Activated effector memory CD4-positive, alpha-beta T cell treated with Interleukin-2 at 50 U/mL for 16 hours (primary cell): Measurements from ENCODE around the gene IL20RB.

Experiments used
- DNase-seq: peaks from one replicate; pipeline ENCODE4 v3.0.0-alpha.2; 2020

The IL20RB gene

GRCh38 chr3:137046747-137047146 is 89.0 kb downstream of the IL20RB start:
- DNase-seq, result no peak

GRCh38 chr3:137047240-137047639 is 89.5 kb downstream of the IL20RB start:
- DNase-seq, result no peak

DNA sequence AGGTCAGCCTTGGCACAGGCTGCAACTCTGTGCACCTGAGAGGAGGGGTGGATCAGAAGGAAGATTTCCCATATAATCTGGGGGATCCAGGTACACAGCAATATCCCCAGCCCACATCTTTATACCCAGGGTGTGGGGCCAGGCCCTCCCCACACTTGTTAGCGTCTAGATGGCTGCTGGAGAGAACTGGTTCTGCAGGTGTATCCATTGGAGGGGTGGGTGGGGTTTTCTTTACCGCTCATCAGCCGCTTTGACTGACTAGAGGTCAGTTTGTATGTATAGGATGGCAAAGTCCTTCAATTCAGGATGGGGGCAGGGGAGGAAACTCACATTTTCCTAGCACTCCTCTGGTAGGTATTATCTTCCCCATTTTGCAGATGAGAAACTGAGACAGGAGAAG is 92.5 kb downstream of the IL20RB start:
- no peak for DNase-seq

DNA sequence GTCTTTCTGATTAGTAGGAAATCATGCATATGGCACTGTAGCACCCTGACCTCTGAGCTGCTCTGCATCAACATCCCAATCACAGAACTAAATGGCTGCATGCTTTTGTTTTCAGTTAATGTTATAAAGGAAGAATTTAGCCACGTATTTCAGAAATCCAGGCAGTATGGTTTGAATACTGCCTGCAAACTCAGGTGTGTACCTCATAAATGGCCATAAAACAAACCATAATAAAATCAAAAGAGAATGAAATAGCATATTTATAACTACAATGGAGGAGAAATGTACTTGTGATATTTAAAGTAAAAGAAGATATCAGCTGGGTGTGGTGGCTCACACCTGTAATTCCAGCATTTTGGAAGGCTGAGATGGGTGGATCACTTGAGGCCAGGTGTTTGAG is 94.5 kb downstream of the IL20RB start:
- DNase-seq, result no peak
